Embryonic facial prominence (tissue), 1 donor: Measurements from ENCODE around the gene SENP1.
"Not testable (repeated sequence)": the region's sequence is repeated elsewhere in the genome, so short reads cannot be mapped to it uniquely, and the experiment has no call there.

ENCODE experiments used
- DNase-seq: peaks from one replicate; pipeline ENCODE4 v3.0.0-alpha.2; 2016; ENCODE audit errors: extremely low spot score

SENP1 gene

DNA sequence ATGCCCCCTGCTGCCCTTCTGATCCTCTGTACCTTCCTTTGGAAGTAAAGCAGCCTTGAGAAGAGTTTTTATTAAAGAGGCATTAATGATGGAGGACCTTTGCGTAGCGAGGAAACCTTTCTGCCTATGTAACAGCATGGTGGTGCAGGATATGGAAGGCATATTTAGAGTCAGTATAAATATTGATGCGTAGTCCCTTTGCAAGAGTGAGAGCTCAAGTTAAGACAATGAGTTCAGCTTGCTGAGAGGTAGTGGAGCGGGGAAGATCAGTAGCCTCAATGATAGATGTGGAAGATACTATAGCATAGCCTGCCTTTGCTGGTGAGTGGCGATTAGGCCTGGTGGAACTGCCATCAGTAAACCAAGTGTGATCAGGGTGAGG is 5.4 kb upstream of the SENP1 start:
- DNase-seq: not testable (repeated sequence)

DNA sequence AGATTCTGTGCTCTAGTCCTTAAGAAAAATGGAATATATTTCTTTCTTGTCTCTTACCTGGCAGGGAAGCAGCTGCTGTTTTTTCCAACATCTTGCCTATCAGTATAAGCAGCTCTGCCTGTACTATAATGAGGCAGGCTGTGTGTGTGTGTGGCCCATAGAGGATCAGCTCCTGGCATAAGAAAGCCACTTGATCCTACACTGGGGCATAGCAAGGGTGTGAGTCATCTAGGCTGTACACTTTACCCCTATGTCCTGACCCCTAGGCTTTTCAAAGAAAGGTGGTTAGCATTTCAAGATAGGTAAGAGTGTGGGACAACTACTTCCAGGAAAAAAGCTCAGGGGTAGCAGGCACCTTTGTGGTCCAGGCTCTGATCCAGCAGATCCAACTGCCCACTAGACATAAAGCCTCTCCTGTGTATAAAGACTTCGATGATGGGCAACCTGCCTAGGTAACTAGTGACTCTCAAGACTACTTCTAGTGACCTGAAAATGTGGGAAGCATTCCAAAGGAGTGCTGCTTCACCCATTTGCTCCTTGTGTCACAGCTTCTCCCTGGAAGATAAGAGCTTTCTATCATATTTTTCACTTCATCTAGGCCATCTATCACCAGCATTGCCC is 4.9 kb upstream of the SENP1 start:
- DNase-seq: no peak

DNA sequence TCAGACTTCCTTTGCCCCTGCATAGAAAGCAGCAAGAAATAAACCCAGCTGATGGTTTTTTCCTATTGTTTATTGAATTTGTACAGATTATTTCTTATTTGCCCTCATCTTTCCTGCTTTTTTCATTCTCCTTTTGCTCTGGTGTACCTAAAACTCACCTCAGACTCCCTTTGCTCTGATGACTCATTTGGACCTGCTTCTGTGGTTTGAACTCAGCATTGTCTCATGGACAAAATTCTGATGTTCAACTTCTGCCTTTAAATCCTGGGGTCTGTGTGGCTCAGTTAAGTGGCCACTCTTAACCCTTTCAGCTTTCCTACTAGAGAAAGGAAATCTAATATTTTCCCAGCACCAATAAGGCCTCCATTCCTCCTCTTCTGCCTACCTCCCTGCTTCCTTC is 3.5 kb upstream of the SENP1 start:
- DNase-seq: no peak

GRCh38 chr12:48106681-48107613 is 1.1 kb upstream of the SENP1 start:
- DNase-seq: no peak

DNA sequence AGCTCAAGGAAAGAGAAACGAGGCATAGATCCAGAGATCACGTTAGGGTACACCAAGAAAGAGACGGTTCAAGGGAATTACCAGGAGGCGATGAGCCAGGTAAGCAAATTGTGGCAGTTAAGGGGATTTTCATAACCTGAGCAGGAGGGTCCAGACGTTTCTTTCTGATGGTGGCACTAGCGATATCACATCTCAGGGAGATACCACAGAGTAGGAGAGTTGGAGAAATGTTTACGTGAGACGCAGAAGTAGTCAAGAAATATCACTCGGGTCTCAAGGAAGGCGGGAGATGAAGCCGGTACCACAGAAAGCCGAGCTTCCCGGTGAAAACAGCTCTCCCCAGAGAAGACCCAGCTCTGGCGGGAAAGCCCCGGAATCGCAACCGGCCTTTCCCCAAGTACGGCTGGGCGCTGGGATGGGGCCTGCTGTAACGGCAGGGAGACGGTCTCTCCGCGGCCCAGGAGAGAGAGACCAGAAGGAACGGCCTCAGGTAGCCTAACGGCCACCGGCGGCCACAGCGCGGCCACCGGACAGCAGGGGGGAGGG is 485 bp downstream of the SENP1 start:
- no peak for DNase-seq

DNA sequence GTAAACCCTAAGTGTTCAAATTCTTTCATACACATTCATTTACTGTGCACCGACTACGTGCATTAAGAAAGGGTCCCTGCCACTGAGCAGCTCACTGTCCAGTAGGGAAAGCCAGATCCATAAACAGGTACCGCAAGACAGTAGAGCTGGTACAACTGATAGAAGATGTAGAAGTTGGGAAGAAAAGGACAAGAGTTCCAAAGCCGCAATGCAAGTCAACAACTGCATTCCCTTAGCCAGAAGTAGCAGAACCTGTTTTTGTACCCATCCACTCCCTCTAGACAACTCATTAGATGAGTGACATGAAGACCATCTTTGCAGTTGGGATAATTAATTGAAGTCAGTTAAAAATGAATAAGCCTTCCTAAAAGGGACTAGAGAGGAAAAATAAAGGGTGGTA is 1.3 kb downstream of the SENP1 start:
- no peak for DNase-seq

DNA sequence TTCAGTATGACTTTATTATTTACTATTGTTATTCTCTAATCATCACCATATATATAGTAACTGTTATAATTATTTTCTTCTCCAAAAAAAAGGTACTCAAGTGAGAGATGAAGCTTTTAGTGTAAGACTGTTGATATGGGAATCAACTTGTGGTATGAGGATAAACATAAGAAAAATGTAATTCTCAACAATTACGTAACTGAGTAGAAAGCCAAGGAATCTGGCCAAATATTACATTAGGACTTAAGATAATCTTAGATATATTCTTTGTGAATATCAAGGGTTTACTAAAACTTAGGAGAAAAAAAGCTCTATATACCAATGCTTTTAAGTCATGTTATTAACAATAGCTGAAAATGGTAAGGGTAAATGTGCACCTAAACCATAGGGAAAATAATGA is 13.3 kb downstream of the SENP1 start:
- no peak for DNase-seq

- no peak for DNase-seq
Observed at GRCh38 chr12:48086327-48086726, 19.6 kb downstream of the SENP1 start.

GRCh38 chr12:48084841-48085460 is 20.9 kb downstream of the SENP1 start:
- no peak for DNase-seq

DNA sequence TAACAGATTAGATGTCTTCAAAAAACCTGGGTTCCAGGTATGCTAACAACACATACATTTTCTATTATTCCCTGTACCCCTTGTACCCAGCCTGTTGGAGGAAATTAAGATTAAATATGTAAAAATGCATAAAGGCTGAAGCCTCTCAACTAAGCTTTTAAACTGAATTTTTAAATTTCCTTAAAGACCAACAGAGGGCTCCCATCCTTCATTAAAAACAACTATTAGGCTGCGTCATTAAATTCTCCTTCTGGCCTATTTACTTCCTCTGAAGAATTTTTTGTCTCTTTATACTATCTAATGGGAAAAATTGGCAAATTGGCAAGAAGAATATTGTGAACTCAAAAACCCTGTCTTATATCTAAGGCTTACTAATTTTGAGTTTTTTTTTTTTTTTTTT is 21.8 kb downstream of the SENP1 start:
- DNase-seq: no peak

- DNase-seq: no peak
Observed at GRCh38 chr12:48080821-48081220, 25.1 kb downstream of the SENP1 start.

GRCh38 chr12:48080285-48080684 is 25.6 kb downstream of the SENP1 start:
- DNase-seq: no peak

GRCh38 chr12:48078901-48079300 is 27.0 kb downstream of the SENP1 start:
- DNase-seq: no peak

- no peak for DNase-seq
Observed at GRCh38 chr12:48077111-48077510, 28.8 kb downstream of the SENP1 start.

DNA sequence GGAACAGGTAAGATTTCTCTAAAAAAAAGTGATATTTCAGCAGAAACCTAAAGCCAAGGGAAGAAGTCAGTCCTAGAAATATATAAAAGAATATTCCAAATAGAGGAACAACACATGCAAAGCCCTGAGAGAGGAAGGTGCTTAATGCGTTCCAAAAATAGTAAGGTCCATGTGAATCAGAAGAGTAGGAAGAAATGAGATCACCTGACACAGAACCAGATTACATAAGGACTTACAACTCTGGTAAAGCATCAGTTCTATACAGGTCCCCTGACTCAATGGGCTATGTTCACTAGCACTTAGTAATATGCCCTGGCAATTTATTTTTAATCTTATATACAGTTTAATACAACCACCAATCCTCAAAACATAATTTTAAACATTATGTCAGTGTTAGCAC is 30.0 kb downstream of the SENP1 start:
- no peak for DNase-seq

- no peak for DNase-seq
Observed at GRCh38 chr12:48074266-48074665, 31.6 kb downstream of the SENP1 start.

- DNase-seq: no peak
Observed at GRCh38 chr12:48072266-48072665, 33.6 kb downstream of the SENP1 start.

GRCh38 chr12:48071808-48072207 is 34.1 kb downstream of the SENP1 start:
- no peak for DNase-seq

GRCh38 chr12:48070731-48071130 is 35.1 kb downstream of the SENP1 start:
- no peak for DNase-seq

GRCh38 chr12:48070033-48070432 is 35.8 kb downstream of the SENP1 start:
- no peak for DNase-seq

GRCh38 chr12:48069241-48069640 is 36.6 kb downstream of the SENP1 start:
- no peak for DNase-seq

DNA sequence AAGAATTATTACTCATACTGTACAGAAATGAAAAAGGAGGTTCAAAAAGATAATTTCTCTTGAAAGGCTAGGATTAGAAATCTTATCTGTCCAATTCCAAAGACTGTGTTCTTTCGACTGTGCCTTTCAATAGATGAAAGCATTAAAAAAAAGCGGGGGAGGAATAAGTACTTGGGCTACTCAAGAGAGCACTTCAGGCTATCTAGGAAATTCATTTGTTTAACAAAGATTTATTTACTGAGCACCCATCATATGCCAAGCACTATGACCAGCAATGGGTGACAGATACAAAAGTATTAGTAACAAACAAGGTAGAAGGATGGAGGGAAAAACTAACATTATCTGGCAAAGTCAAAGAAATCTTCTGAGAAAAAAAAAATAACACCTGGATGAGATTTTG is 37.4 kb downstream of the SENP1 start:
- no peak for DNase-seq
